H1 (cell line): ENCODE measurements around the gene EPHA4. TPM values are rescaled to one million over a fixed set of nuclear protein-coding genes. Genes with fewer than 3 reads are reported as not detected.

ENCODE experiments used
- CTCF ChIA-PET: fragments of 300-600 bp; sonication (Branson Sonifier 250); formaldehyde crosslinking; loops from one replicate; lab custom pipeline; 2021; ENCODE audit not compliant: partially characterized antibody; lab: Charles Lee
- POLR2A ChIA-PET: fragments of 300-600 bp; sonication (Branson Sonifier 250); formaldehyde crosslinking; loops from one replicate; lab custom pipeline; 2021; ENCODE audit warnings: inconsistent platforms; ENCODE audit not compliant: partially characterized antibody; lab: Charles Lee
- DNase-seq, 2 experiments: peaks; one replicate each; pipeline versions ENCODE4 v3.0.0 to v3.0.0-alpha.2; 2010 to 2022; ENCODE audit warnings: low spot score in 2 of 2, low read depth in 1 of 2, mixed read lengths in 1 of 2
- FAIRE-seq: peaks from 2 replicates; lab custom pipeline; 2011; peaks lifted over from hg19 to GRCh38; lab: Jason Lieb, UNC
- H2AFZ ChIP-seq: 2 replicates; pipeline ENCODE4 v1.8.1; 2012; ENCODE audit warnings: low read length, inconsistent platforms
- H2AK5ac ChIP-seq: 2 replicates; pipeline ENCODE4 v1.6.1; 2013; ENCODE audit warnings: low read depth, low read length
- H2BK120ac ChIP-seq: replicated peaks from 2 replicates; pipeline ENCODE3; 2013; ENCODE audit warnings: low read depth, low read length, inconsistent platforms
- H2BK12ac ChIP-seq: 2 replicates; pipeline ENCODE4 v1.6.1; 2013; ENCODE audit warnings: low read depth, low read length
- H2BK15ac ChIP-seq: 2 replicates; pipeline ENCODE4 v1.6.1; 2013; ENCODE audit warnings: low read length
- H2BK20ac ChIP-seq: 2 replicates; pipeline ENCODE4 v1.6.1; 2013; ENCODE audit warnings: low read length
- H2BK5ac ChIP-seq: 2 replicates; pipeline ENCODE4 v1.6.1; 2013; ENCODE audit warnings: low read depth, low read length
- H3K14ac ChIP-seq: 2 replicates; pipeline ENCODE4 v1.6.1; 2013; ENCODE audit warnings: inconsistent platforms; ENCODE audit not compliant: insufficient read length
- H3K18ac ChIP-seq: 2 replicates; pipeline ENCODE4 v1.6.1; 2013; ENCODE audit warnings: low read length; ENCODE audit errors: extremely low read depth
- H3K23ac ChIP-seq: 2 replicates; pipeline ENCODE4 v1.6.1; 2013; ENCODE audit warnings: inconsistent platforms; ENCODE audit not compliant: insufficient read length
- H3K23me2 ChIP-seq: 2 replicates; pipeline ENCODE4 v1.6.1; 2013; ENCODE audit warnings: low read depth, low read length
- H3K27ac ChIP-seq: 2 replicates; pipeline ENCODE4 v1.6.1; 2011; ENCODE audit warnings: low read depth, low read length, inconsistent platforms
- H3K27me3 ChIP-seq, 4 experiments: replicated peaks in 1 of 4; 1 replicate in 1 of 4; 2 replicates in 3 of 4; pipeline versions ENCODE4 v1.6.1 to v1.8.1; 2011 to 2013; ENCODE audit warnings: low read length in 3 of 4, mild to moderate bottlenecking in 3 of 4, inconsistent platforms in 2 of 4, mixed read lengths in 2 of 4, moderate library complexity in 1 of 4; ENCODE audit not compliant: control insufficient read depth in 3 of 4, insufficient read depth in 3 of 4; ENCODE audit errors: extremely low read depth in 1 of 4
- H3K36me3 ChIP-seq, 4 experiments: 2 replicates each; pipeline versions ENCODE4 v1.6.1 to v1.8.1; 2011 to 2013; ENCODE audit warnings: mild to moderate bottlenecking in 4 of 4, low read length in 3 of 4, moderate library complexity in 2 of 4, control low read depth in 1 of 4, inconsistent platforms in 1 of 4; ENCODE audit not compliant: insufficient read depth in 4 of 4, control insufficient read depth in 2 of 4
- H3K4ac ChIP-seq: replicated peaks from 2 replicates; pipeline ENCODE3; 2013; ENCODE audit warnings: low read length, low read depth, mixed read lengths, inconsistent platforms; ENCODE audit not compliant: insufficient read length
- H3K4me1 ChIP-seq, 4 experiments: replicated peaks in 1 of 4; 1 replicate in 1 of 4; 2 replicates in 3 of 4; pipeline versions ENCODE4 v1.6.1 to v1.8.1; 2011 to 2013; ENCODE audit warnings: low read length in 3 of 4, inconsistent platforms in 2 of 4, mixed read lengths in 1 of 4; ENCODE audit not compliant: insufficient read depth in 4 of 4, control insufficient read depth in 3 of 4
- H3K4me2 ChIP-seq, 2 experiments: 2 replicates each; pipeline versions ENCODE4 v1.6.1 to v1.8.1; 2011 to 2013; ENCODE audit warnings: low read depth in 2 of 2, low read length in 2 of 2, control low read depth in 1 of 2, inconsistent platforms in 1 of 2, mild to moderate bottlenecking in 1 of 2; ENCODE audit not compliant: insufficient read depth in 1 of 2
- H3K4me3 ChIP-seq, 4 experiments: fragments of 200-600, 300-600 bp in 1 of 4; sonication (generic), shearing (Covaris generic), sonication (Bioruptor Twin) in 1 of 4; 2 replicates each; pipeline versions ENCODE4 v1.5.1 to v1.8.1; 2011 to 2016; ENCODE audit warnings: low read length in 4 of 4, low read depth in 3 of 4, control low read depth in 2 of 4, inconsistent platforms in 2 of 4, mild to moderate bottlenecking in 2 of 4, mixed read lengths in 1 of 4, moderate library complexity in 1 of 4; ENCODE audit not compliant: insufficient read depth in 2 of 4; ENCODE audit errors: extremely low read depth in 1 of 4
- H3K56ac ChIP-seq: replicated peaks from 2 replicates; pipeline ENCODE3; 2013; ENCODE audit warnings: low read depth, mild to moderate bottlenecking, mixed read lengths, low read length, inconsistent platforms; ENCODE audit not compliant: insufficient read length
- H3K79me1 ChIP-seq: 2 replicates; pipeline ENCODE4 v1.6.1; 2013; ENCODE audit warnings: low read depth, low read length, control low read depth
- H3K79me2 ChIP-seq, 2 experiments: 2 replicates each; pipeline versions ENCODE4 v1.6.1 to v1.8.1; 2012 to 2013; ENCODE audit warnings: low read length in 2 of 2, mild to moderate bottlenecking in 2 of 2, inconsistent platforms in 1 of 2; ENCODE audit not compliant: insufficient read depth in 2 of 2, control insufficient read depth in 1 of 2
- H3K9ac ChIP-seq, 4 experiments: replicated peaks in 1 of 4; 1 replicate in 1 of 4; 2 replicates in 3 of 4; pipeline versions ENCODE4 v1.6.1 to v1.8.1; 2011 to 2013; ENCODE audit warnings: low read depth in 3 of 4, low read length in 3 of 4, control low read depth in 2 of 4, mild to moderate bottlenecking in 2 of 4, moderate library complexity in 2 of 4, inconsistent platforms in 1 of 4; ENCODE audit errors: extremely low read depth in 1 of 4
- H3K9me3 ChIP-seq, 2 experiments: 2 replicates each; pipeline versions ENCODE4 v1.6.1 to v1.8.1; 2012 to 2013; ENCODE audit warnings: mild to moderate bottlenecking in 2 of 2, moderate library complexity in 2 of 2, control low read depth in 1 of 2, inconsistent platforms in 1 of 2, low read depth in 1 of 2, low read length in 1 of 2, mixed read lengths in 1 of 2; ENCODE audit not compliant: insufficient read depth in 2 of 2
- H4K20me1 ChIP-seq, 2 experiments: replicated peaks in 1 of 2; 2 replicates each; pipeline versions ENCODE3 to v1.8.1; 2011 to 2013; ENCODE audit warnings: inconsistent platforms in 2 of 2, low read length in 2 of 2, mild to moderate bottlenecking in 1 of 2; ENCODE audit not compliant: insufficient read depth in 2 of 2, control insufficient read depth in 1 of 2
- H4K5ac ChIP-seq: 2 replicates; pipeline ENCODE4 v1.6.1; 2013; ENCODE audit warnings: low read length, low read depth, mixed read lengths, inconsistent platforms; ENCODE audit not compliant: insufficient read length
- H4K8ac ChIP-seq: 2 replicates; pipeline ENCODE4 v1.8.0; 2013; ENCODE audit warnings: mild to moderate bottlenecking, moderate library complexity, low read length, inconsistent platforms; ENCODE audit not compliant: insufficient read depth; ENCODE audit errors: extremely low read depth
- H4K91ac ChIP-seq: replicated peaks from 2 replicates; pipeline ENCODE3; 2013; ENCODE audit warnings: low read length, mixed read lengths, inconsistent platforms; ENCODE audit not compliant: insufficient read length
- ASH2L ChIP-seq: fragments of 200-600, 300-600 bp; sonication (generic); IDR thresholded peaks from one replicate; pipeline ENCODE4 v1.7.1; 2017; ENCODE audit warnings: low read length
- CBX8 ChIP-seq: fragments of 300-800, 300-1000 bp; sonication (generic); IDR thresholded peaks from 2 replicates; pipeline ENCODE4 v1.7.1; 2016; ENCODE audit warnings: low read depth, low read length, borderline replicate concordance
- CTBP2 ChIP-seq: IDR thresholded peaks from 2 replicates; pipeline ENCODE4 v1.7.0; 2011; ENCODE audit warnings: borderline replicate concordance, mild to moderate bottlenecking, moderate library complexity, mixed read lengths, low read length; ENCODE audit not compliant: insufficient read depth, insufficient read length
- E2F6 ChIP-seq: IDR thresholded peaks from 2 replicates; pipeline ENCODE4 v1.6.1; 2012; ENCODE audit warnings: inconsistent platforms
- HDAC2 ChIP-seq, 2 experiments: fragments of 300-600 bp in 1 of 2; sonication (generic) in 1 of 2; IDR thresholded peaks; 2 replicates each; pipeline ENCODE4 v1.6.1; 2011 to 2012; ENCODE audit warnings: low read depth in 2 of 2, low read length in 2 of 2, mild to moderate bottlenecking in 2 of 2, moderate library complexity in 2 of 2, borderline replicate concordance in 1 of 2, inconsistent platforms in 1 of 2
- MAX ChIP-seq: IDR thresholded peaks from 2 replicates; pipeline ENCODE4 v1.6.1; 2012; ENCODE audit warnings: inconsistent platforms
- SP2 ChIP-seq: IDR thresholded peaks from 2 replicates; pipeline ENCODE4 v1.6.1; 2012; ENCODE audit warnings: mild to moderate bottlenecking, low read length, inconsistent platforms
- SUZ12 ChIP-seq: fragments of 200-600 bp; sonication (generic); IDR thresholded peaks from 2 replicates; pipeline ENCODE4 v1.6.1; 2012; ENCODE audit warnings: mild to moderate bottlenecking, inconsistent platforms, low read length, moderate library complexity, mixed read lengths
- TBP ChIP-seq: IDR thresholded peaks from 2 replicates; pipeline ENCODE4 v1.6.1; 2011; ENCODE audit warnings: low read depth, low read length, improper control_type of control experiment
- TEAD4 ChIP-seq: IDR thresholded peaks from 2 replicates; pipeline ENCODE4 v1.6.1; 2012; ENCODE audit warnings: low read depth, low read length, inconsistent platforms, mixed read lengths
- WGBS, 2 experiments: shearing (Covaris generic) in 1 of 2; methylation state at CpG; one replicate each; pipeline versions ENCODE4 v1.1.6 to v1.1.7; 2013 to 2015; ENCODE audit warnings: low lambda C conversion rate in 2 of 2, mixed read lengths in 2 of 2, inconsistent platforms in 1 of 2, low coverage in 1 of 2, missing lambda C conversion rate in 1 of 2; ENCODE audit not compliant: insufficient replicate concordance in 2 of 2, insufficient coverage in 1 of 2, insufficient read length in 1 of 2; ENCODE audit errors: extremely low coverage in 1 of 2, missing lambda C conversion rate in 1 of 2; 5-methylcytosine and 5-hydroxymethylcytosine counted together
- polyA plus RNA-seq, 7 experiments: library from polyadenylated mRNA; depleted of rRNA in 3 of 7; stranded (reverse) in 5 of 7; unstranded in 2 of 7; fragments of >200 nt in 5 of 7; fragments of 200-250 nt in 2 of 7; gene quantifications; 1 replicate in 5 of 7; 2 replicates in 1 of 7; 4 replicates in 1 of 7; pipeline versions ENCODE4 v1.2.1 to v1.2.3, GENCODE V29; 2011 to 2013; ENCODE audit warnings: missing spikeins in 2 of 7, mixed read lengths in 2 of 7
- total RNA-seq: library from RNA; stranded (reverse); fragmentation: NEBNext Ultra II Directional; extraction: Animal tissue kit (Norgen Biotek cat#: 25700); gene quantifications from 2 replicates; pipeline ENCODE4 v1.2.1, GENCODE V29; 2021

Gene EPHA4
- total and polyA plus RNA-seq, 2 of the 8 experiments (the other 6 are each of a cell fraction or from before 2014, with no cell fraction given): 4.3 to 5.7 TPM

- Histone ChIP-seq H3K9ac (no peak overlapping the region), H4K20me1 (no peaks in the 10 kb centered on the region), H2BK5ac (no peak overlapping the region), H3K23ac (no peak overlapping the region), H3K4me2 (no peak overlapping the region), H3K14ac (no peak overlapping the region), H3K56ac (no peak overlapping the region), H4K5ac (no peak overlapping the region), H2BK12ac (no peak overlapping the region), H3K4me1 (no peaks in the 10 kb centered on the region), H2AFZ (no peak overlapping the region), H4K91ac (no peak overlapping the region), H3K4me3 (no peak overlapping the region), H2BK20ac (no peak overlapping the region), H3K36me3 (no peaks in the 10 kb centered on the region), H3K4ac (no peak overlapping the region), H2BK15ac (no peak overlapping the region), H2BK120ac (no peak overlapping the region), H3K27me3 (no peaks in the 10 kb centered on the region), H3K79me1 (no peaks in the 10 kb centered on the region), H3K27ac (no peak overlapping the region), H3K23me2 (no peaks in the 10 kb centered on the region), H4K8ac (no peak overlapping the region), H3K79me2 (no peaks in the 10 kb centered on the region), H2AK5ac (no peak overlapping the region), H3K18ac (no peak overlapping the region), H3K9me3 (no peaks in the 10 kb centered on the region)
- ChIA-PET POLR2A (no interaction called here), CTCF (no interaction called here)
- 91% methylated on average over 4 of the region's 4 CpGs; no CpG with 5 or more reads in 1 of the 2 experiments for WGBS, 2 experiments
- DNase-seq (no peak), FAIRE-seq (no peak)
- no peak for TF ChIP-seq SUZ12
- TF ChIP-seq SP2: no peak
- no peak for TF ChIP-seq HDAC2 (IDR thresholded peaks at IDR 0.05; ENCODE audit: borderline replicate concordance in 1 of 2, low read depth in 2 of 2, low read length in 2 of 2)
- TF ChIP-seq TBP: no peak
- TF ChIP-seq MAX: no peak
- no peak for TF ChIP-seq CBX8
- TF ChIP-seq E2F6: no peak
- no peak for TF ChIP-seq CTBP2
- no peak for TF ChIP-seq TEAD4
- TF ChIP-seq ASH2L: no peak
Measured at GRCh38 chr2:221505605-221506004, 66.5 kb downstream of the EPHA4 start.
